Stromal cell of bone marrow (primary cell): ENCODE results near the gene TTC39C.
A peak's percentile ranks its signal among the peaks of the same experiment; 100 is the strongest.
"Not testable (repeated sequence)": the region's sequence is repeated elsewhere in the genome, so short reads cannot be mapped to it uniquely, and the experiment has no call there.

Experiments used
- DNase-seq: peaks from one replicate; pipeline ENCODE4 v3.0.0-alpha.2; 2012; ENCODE audit warnings: low read depth

The TTC39C gene

DNA sequence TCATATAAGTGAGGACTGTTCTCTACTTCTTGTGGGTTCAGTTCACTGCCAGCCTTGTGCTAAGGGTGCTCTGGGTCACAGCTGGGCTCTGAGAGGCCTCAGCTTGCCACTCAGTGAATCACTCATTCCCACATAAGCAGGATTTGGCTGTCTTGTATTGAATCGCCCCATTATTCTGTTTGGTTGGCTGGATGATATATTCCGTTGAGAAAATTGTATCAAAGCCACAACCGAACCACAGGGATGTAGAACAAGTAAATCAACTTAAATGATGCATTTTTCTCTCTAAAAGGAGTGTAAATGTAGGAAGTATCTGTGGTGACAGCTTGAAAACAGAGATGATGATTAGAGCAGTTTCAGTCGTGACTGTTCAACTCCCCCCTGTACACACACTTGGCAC, 39.6 kb downstream of the TTC39C start:
- peak; percentile 61 for DNase-seq

DNA sequence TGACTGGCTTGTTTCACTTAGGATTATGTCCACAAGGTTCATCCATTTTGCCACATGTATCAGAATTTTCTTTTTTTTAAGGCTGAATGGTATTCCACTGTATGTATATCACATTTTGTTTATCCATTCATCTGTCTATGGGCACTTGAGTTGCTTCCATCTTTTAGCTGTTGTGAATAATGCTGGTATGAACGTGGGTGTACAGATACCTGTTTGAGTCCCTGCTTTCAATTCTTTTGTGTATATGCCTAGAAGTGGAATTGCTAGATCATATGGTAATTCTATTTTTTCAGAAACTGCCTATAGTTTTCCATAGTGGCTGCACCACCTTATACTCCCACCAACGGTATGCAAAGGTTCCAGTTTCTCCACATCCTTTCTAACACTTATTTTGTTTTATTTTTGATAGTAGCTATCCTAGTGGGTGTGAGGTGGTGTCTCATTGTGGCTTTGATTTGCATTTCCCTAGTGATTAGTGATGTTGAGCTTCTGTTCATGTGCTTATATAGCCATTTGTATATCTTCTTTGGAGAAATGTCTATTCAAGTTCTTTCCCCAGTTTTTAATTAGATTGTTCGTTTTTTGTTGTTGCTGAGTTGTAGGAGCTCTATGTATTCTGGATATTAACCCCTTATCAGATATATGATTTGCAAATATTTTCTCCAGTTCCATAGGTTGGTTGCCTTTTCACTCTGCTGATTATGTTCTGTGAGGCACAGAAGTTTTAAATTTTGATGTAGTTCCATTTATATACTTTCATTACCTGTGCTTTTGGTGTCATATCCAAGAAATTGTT, 40.7 kb downstream of the TTC39C start:
- no peak for DNase-seq

- no peak for DNase-seq
Measured at GRCh38 chr18:24055878-24056277, 41.3 kb downstream of the TTC39C start.

DNA sequence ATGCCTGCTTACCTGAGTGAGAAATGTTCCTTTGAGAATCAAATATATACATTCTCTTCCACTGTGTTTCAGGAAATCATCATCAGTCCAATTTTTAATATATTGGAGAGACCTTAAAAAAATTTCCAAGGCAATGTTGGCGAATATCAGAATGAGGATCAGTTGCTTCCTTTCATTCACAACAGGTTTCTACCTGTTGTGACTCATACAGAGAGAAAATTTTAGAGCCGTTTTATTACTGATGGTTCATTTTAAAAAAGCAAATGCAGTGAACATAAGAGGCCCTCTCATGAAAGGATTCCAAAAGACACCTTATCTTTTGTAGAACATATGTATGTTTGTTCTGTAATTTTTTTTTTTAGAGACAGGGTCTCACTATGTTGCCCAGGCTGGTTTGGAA, 42.0 kb downstream of the TTC39C start:
- DNase-seq = no peak

DNA sequence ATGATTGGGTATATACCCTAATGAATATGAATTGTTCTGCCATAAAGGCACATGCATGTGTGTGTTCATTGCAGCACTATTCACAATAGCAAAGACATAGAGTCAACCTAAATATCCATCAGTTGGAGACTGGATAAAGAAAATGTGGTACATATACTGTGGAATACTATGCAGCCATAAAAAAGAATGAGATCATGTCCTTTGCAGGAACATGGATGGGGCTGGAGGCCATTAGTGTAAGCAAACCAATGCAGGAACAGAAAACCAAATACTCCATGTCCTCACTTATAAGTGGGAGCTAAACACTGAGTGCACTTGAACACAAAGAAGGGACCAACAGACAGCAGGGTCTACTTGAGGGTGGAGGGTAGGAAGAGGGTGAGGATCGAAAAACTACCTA, 43.2 kb downstream of the TTC39C start:
- DNase-seq = no peak

- DNase-seq = not testable (repeated sequence)
Measured at GRCh38 chr18:24059385-24059784, 44.8 kb downstream of the TTC39C start.

GRCh38 chr18:24060644-24061043, 46.1 kb downstream of the TTC39C start:
- DNase-seq = no peak

GRCh38 chr18:24063121-24063731, 48.7 kb downstream of the TTC39C start:
- peak; percentile 36 for DNase-seq

DNA sequence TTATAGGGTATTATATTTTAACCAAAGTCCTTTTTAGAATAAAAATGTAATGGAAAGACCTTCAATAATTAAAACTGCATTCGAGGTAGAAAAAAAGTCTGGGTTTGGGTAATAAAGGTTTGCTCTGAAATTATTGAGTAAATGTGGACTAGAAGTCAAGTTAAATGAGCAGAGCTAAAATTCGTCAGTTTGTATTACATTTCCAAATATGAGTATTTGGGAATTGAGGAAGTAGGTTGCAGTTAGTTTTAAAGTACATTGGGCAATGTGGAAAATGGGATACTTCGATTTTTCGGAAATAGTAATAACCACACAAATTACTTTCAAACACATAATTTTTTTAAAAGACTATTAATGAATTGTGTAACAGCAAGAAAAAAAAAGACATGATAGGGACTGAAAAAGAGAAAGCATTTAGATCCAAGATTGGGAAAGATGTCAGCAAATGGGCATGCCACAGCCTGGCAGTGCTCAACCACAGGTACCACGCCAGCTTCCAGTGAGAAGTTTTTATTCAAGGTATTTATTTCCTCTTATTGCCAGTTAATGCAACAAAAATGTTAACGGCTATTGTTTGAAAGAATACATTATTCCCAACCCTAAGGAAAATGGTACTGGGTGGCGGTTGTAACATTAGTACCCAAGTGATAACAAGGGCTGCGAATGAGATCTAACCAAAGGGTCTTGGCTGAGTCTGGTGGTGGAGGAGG, 50.0 kb downstream of the TTC39C start:
- no peak for DNase-seq

DNA sequence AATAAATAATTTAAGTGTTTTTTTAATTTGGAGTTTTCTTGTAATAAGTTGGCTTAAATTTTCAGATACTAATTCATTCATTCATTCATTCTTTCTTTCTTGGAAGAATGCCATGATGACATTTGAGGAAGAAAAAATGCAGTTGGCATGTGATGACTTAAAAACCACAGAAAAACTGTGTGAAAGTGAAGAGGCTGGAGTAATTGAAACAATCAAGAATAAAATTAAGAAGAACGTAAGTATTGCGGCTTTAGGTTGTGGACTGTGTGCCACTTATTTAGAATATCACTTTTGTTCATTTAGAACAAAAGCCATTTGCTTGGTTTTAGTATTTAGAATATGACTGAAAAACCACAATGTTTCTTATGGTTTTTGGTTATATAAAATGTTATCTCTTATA, 51.4 kb downstream of the TTC39C start:
- DNase-seq = no peak

DNA sequence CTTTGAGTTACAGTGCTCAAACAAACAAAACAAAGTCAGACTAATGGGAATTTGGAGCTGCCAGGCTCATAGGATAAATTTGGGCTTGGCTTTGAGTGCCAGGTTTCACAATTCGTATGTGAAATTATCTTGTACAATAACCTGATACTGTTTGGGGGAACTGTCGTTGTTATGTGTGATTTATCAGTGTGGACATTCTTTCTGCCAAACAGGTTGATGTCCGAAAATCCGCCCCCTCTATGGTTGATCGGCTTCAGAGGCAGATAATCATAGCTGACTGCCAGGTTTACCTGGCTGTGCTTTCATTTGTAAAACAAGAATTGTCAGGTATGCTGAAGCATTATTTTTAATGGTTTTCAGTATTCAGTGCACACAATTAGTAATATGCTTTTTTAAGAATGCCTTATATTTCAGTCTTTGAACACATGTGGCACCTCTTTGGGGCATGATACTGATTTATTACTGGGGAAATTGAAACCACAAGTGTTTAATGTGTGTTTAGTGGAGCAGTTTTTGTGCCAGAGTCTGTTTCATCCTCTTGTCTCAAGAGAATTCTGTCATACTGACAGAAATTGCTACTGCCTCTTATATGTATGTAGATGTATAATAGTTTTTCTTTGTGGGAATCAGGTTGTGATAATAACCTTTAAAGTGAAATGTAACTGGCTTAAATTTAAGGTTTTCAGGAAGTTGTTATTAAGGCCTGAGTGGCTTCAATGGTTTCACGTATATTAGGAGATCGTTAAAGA, 54.6 kb downstream of the TTC39C start:
- no peak for DNase-seq

DNA sequence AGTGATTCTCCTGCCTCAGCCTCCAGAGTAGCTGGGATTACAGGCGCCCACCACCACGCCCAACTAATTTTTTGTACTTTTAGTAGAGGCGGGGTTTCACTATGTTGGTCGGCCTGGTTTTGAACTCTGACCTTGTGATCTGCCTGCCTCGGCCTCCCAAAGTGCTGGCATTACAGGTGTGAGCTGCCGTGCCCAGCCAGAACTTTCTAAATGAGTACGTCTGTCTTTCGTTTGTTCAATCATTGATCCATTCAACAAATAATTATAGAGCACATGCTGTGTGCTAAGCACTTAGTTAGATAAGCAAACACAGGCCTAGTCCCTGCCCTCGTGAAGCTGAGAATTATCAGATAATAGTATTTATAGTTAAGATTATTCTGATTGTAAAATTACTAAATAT, 56.5 kb downstream of the TTC39C start:
- no peak for DNase-seq

DNA sequence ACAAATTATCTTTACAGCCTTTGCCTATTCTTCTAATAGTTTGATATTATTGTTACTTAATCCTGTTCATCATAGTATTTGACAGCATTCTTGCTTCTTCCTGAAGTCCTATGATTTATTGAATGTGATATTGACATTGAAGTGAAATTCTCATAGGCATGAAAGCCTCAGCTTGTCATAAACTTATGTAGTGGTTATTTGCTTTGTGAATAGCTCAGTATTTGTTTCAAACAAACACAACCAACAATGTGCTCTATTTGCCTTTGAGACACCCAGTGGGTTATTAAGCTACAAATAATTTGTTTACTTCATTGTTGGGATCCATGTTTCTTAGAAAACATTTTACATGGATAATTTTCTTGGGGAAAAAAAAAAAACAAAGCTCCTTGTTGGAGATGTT, 57.2 kb downstream of the TTC39C start:
- DNase-seq = no peak

DNA sequence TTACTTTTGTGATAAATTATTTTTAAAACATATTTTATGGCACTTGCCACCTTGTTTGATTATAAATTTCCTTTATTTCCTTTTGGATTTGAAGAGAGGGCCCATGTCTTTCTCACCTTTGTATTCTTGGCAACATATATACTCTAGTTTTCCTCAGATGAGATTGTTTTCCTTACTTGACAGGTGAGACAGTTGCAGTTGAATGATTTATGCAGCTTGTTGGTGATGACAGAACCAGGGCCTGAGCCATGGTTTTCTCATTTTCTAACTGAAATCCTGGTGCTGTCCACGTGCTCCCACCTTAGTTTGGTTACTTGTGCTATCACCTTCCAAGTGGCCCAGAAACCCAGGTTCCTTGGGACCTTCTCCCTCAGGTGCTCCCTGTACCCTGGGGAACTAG, 58.2 kb downstream of the TTC39C start:
- no peak for DNase-seq

DNA sequence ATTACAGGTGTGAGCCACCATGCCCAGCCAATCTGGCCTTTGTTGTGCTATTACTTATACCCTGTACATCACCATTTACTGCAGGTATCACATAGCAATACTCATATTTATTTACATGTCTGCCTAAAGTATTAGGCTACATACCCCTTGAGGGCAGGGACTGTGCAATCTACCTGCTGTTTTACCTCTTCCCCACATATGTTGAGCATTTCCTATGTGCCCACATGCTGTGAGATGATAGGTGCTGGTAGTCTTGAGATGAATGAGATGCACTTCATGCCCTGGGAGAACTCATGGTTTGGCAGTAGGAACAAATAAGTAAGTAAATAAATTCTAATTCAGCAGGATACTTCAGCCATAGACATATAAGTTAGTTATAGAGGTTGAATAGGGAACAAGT, 59.2 kb downstream of the TTC39C start:
- no peak for DNase-seq

DNA sequence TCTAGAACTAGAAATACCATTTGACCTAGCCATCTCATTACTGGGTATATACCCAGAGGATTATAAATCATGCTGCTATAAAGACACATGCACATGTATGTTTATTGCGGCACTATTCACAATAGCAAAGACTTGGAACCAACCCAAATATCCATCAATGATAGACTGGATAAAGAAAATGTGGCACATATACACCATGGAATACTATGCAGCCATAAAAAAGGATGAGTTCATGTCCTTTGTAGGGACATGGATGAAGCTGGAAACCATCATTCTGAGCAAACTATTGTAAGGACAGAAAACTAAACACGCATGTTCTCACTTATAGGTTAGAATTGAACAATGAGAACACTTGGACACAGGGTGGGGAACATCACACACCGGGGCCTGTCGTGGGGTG, 60.2 kb downstream of the TTC39C start:
- not testable (repeated sequence) for DNase-seq

- peak; percentile 96 for DNase-seq
Measured at GRCh38 chr18:24075767-24076597, 61.4 kb downstream of the TTC39C start.

- no peak for DNase-seq
Measured at GRCh38 chr18:24076950-24077349, 62.4 kb downstream of the TTC39C start.

GRCh38 chr18:24078391-24078790, 63.8 kb downstream of the TTC39C start:
- DNase-seq = no peak

- DNase-seq = no peak
Measured at GRCh38 chr18:24080861-24081260, 66.3 kb downstream of the TTC39C start.

DNA sequence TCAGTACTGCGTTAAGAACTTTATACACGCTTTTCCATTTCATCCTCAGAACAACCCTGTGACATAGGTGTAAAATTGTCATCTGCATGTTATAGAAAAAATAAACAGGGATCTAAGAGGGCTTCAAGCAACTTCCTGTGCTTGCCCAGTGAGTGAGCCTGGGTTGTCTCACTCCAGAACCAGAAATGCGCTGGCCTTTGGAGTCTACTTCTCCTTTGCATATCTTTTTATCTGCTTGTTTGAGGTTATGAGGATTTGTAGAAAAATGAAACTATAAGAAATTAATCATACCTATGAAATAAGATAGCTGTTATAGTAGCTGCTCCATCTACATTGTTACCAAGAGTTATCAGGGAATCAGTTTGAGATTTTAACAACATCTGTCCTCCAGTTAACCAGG, 69.0 kb downstream of the TTC39C start:
- no peak for DNase-seq

DNA sequence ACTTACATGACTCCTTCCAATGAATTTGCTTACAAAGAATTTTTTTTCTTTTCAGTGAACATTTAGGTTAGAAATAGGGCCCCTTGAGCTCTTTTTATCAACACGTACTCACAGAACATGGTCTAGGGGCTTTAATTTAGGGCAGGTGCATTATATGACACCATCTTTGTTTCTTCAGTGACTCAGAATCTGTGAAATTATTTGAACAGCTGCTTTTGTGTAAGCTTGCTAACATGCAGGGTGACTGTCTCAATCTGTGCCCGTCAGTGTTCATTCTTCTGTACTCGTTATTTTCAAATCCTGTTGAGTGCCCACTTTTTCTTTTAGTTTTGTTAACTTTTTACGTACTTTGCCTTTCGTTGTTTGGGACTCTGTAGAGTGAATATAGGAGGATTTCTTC, 71.5 kb downstream of the TTC39C start:
- DNase-seq = no peak
